ENCODE measurements around the gene CDRT4. TPM values are rescaled to one million over a fixed set of nuclear protein-coding genes. Genes with fewer than 3 reads are reported as not detected.

Gene CDRT4
- total RNA-seq, 1 donor = 3.3 TPM

DNA sequence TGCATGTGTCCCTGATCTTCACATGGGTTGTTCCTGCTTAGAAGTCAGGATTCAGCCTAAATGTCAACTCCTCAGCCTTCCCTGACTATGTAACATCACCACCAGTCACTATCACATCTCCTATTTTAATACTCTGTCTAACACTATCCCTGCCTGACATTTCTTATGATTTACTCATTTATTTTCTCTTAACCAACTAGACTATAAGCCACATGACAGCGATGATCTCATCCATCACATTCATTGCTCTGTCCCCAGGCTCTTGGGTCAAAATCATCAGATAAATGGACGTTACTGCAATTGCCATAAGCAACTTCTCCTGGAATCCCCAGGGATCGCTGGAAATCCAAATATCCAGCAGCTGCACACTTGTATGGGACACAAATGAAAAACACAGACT, 15.7 kb downstream of the CDRT4 start:
- Histone ChIP-seq H2AFZ (ENCODE audit: low read length) (no peak overlapping the region), H3K27ac (ENCODE audit: low read depth, low read length) (peak overlapping the region; percentile 55)

GRCh38 chr17:15448580-15448956, 18.9 kb downstream of the CDRT4 start:
- no peak overlapping the region for H2AFZ ChIP-seq (ENCODE audit: low read length)
- DNase-seq (ENCODE audit: insufficient read length, low spot score, missing footprints) = no peak
- H3K27ac ChIP-seq (ENCODE audit: low read depth, low read length) = no peak overlapping the region
- no peaks in the 10 kb centered on the region for H3K36me3 ChIP-seq (ENCODE audit: insufficient read depth, low read length)
- no peak overlapping the region for H3K4me2 ChIP-seq (ENCODE audit: insufficient read depth, low read length)
- peaks cover 24% of the 10 kb centered on the region for H3K4me1 ChIP-seq (ENCODE audit: insufficient read depth, low read length)
- no peak overlapping the region for H3K4me3 ChIP-seq (ENCODE audit: insufficient read depth, low read length)
- H3K9me3 ChIP-seq (ENCODE audit: low read depth, low read length) = no peaks in the 10 kb centered on the region
- TF ChIP-seq, protein P1, sequence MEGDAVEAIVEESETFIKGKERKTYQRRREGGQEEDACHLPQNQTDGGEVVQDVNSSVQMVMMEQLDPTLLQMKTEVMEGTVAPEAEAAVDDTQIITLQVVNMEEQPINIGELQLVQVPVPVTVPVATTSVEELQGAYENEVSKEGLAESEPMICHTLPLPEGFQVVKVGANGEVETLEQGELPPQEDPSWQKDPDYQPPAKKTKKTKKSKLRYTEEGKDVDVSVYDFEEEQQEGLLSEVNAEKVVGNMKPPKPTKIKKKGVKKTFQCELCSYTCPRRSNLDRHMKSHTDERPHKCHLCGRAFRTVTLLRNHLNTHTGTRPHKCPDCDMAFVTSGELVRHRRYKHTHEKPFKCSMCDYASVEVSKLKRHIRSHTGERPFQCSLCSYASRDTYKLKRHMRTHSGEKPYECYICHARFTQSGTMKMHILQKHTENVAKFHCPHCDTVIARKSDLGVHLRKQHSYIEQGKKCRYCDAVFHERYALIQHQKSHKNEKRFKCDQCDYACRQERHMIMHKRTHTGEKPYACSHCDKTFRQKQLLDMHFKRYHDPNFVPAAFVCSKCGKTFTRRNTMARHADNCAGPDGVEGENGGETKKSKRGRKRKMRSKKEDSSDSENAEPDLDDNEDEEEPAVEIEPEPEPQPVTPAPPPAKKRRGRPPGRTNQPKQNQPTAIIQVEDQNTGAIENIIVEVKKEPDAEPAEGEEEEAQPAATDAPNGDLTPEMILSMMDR (IDR thresholded peaks at IDR 0.05; ENCODE audit: extremely low read depth, low read depth, low read length) = no peak
- H4K20me1 ChIP-seq (ENCODE audit: insufficient read depth, low read length) = no peaks in the 10 kb centered on the region
- no peaks in the 10 kb centered on the region for H3K27me3 ChIP-seq (ENCODE audit: insufficient read depth, low read length)
- no peaks in the 10 kb centered on the region for H3K79me2 ChIP-seq (ENCODE audit: insufficient read depth, low read length)

More for the DNA sequence above, 15.7 kb downstream of the CDRT4 start:
- no peak overlapping the region for H3K4me3 ChIP-seq (ENCODE audit: insufficient read depth, low read length)
- no peaks in the 10 kb centered on the region for H3K27me3 ChIP-seq (ENCODE audit: insufficient read depth, low read length)
- peak overlapping the region; percentile 24 for H3K4me2 ChIP-seq (ENCODE audit: insufficient read depth, low read length)
- H3K36me3 ChIP-seq (ENCODE audit: insufficient read depth, low read length) = no peaks in the 10 kb centered on the region
- TF ChIP-seq, protein P1 (IDR thresholded peaks at IDR 0.05; ENCODE audit: extremely low read depth, low read depth, low read length) = no peak
- H4K20me1 ChIP-seq (ENCODE audit: insufficient read depth, low read length) = no peaks in the 10 kb centered on the region
- H3K4me1 ChIP-seq (ENCODE audit: insufficient read depth, low read length) = peaks cover 34% of the 10 kb centered on the region
- H3K9me3 ChIP-seq (ENCODE audit: low read depth, low read length) = no peaks in the 10 kb centered on the region
- H3K79me2 ChIP-seq (ENCODE audit: insufficient read depth, low read length) = no peaks in the 10 kb centered on the region
- peak; percentile 79 for DNase-seq (ENCODE audit: insufficient read length, low spot score, missing footprints)

GRCh38 chr17:15447928-15448579, 19.4 kb downstream of the CDRT4 start:
- Histone ChIP-seq H3K4me1 (ENCODE audit: insufficient read depth, low read length) (peaks cover 19% of the 10 kb centered on the region), H3K4me2 (ENCODE audit: insufficient read depth, low read length) (no peak overlapping the region), H3K27ac (ENCODE audit: low read depth, low read length) (no peak overlapping the region), H3K9me3 (ENCODE audit: low read depth, low read length) (no peaks in the 10 kb centered on the region), H3K79me2 (ENCODE audit: insufficient read depth, low read length) (no peaks in the 10 kb centered on the region), H3K27me3 (ENCODE audit: insufficient read depth, low read length) (no peaks in the 10 kb centered on the region), H3K4me3 (ENCODE audit: insufficient read depth, low read length) (no peak overlapping the region), H2AFZ (ENCODE audit: low read length) (no peak overlapping the region), H4K20me1 (ENCODE audit: insufficient read depth, low read length) (no peaks in the 10 kb centered on the region), H3K36me3 (ENCODE audit: insufficient read depth, low read length) (no peaks in the 10 kb centered on the region)
- TF ChIP-seq, protein P1 (IDR thresholded peaks at IDR 0.05; ENCODE audit: extremely low read depth, low read depth, low read length) = no peak
- no peak for DNase-seq (ENCODE audit: insufficient read length, low spot score, missing footprints)

- Histone ChIP-seq H3K9me3 (ENCODE audit: low read depth, low read length) (no peaks in the 10 kb centered on the region), H3K27ac (ENCODE audit: low read depth, low read length) (no peak overlapping the region), H3K4me1 (ENCODE audit: insufficient read depth, low read length) (no peaks in the 10 kb centered on the region), H2AFZ (ENCODE audit: low read length) (no peak overlapping the region), H3K27me3 (ENCODE audit: insufficient read depth, low read length) (no peaks in the 10 kb centered on the region), H3K36me3 (ENCODE audit: insufficient read depth, low read length) (no peaks in the 10 kb centered on the region), H3K4me3 (ENCODE audit: insufficient read depth, low read length) (no peak overlapping the region), H3K4me2 (ENCODE audit: insufficient read depth, low read length) (no peak overlapping the region), H4K20me1 (ENCODE audit: insufficient read depth, low read length) (no peaks in the 10 kb centered on the region), H3K79me2 (ENCODE audit: insufficient read depth, low read length) (no peaks in the 10 kb centered on the region)
- TF ChIP-seq, protein P1 (IDR thresholded peaks at IDR 0.05; ENCODE audit: extremely low read depth, low read depth, low read length) = peak; percentile 18
- peak; percentile 71 for DNase-seq (ENCODE audit: insufficient read length, low spot score, missing footprints)
Observed at GRCh38 chr17:15446036-15446435, 21.4 kb downstream of the CDRT4 start.

Measured in osteoblast (primary cell).